Stomach smooth muscle (tissue), 2 donors: Measurements from ENCODE around the gene EXOC8.

Source experiments
- H3K27ac ChIP-seq: one replicate; pipeline ENCODE4 v1.7.0; 2013; ENCODE audit warnings: mild to moderate bottlenecking, low read length, inconsistent platforms
- H3K27me3 ChIP-seq, 2 donors: one replicate each; pipeline ENCODE4 v1.7.0; 2013; ENCODE audit warnings: low read length in 2 of 2; ENCODE audit not compliant: insufficient read depth in 2 of 2, control insufficient read depth in 1 of 2
- H3K36me3 ChIP-seq, 2 donors: one replicate each; pipeline ENCODE4 v1.7.0; 2013; ENCODE audit warnings: low read length in 2 of 2; ENCODE audit not compliant: control insufficient read depth in 2 of 2, insufficient read depth in 2 of 2
- H3K4me1 ChIP-seq: one replicate; pipeline ENCODE4 v1.7.0; 2013; ENCODE audit warnings: low read length; ENCODE audit not compliant: control insufficient read depth, insufficient read depth
- H3K4me3 ChIP-seq, 2 donors: one replicate each; pipeline ENCODE4 v1.7.0; 2013; ENCODE audit warnings: low read length in 2 of 2
- H3K9ac ChIP-seq, 2 donors: one replicate each; pipeline ENCODE4 v1.7.0; 2013; ENCODE audit warnings: low read length in 2 of 2, mild to moderate bottlenecking in 1 of 2
- H3K9me3 ChIP-seq, 2 donors: one replicate each; pipeline ENCODE4 v1.7.0; 2013; ENCODE audit warnings: low read length in 2 of 2; ENCODE audit not compliant: control insufficient read depth in 2 of 2
- donor health status: healthy.
- donor health status: Pancreatic carcinoma.

Gene EXOC8

DNA sequence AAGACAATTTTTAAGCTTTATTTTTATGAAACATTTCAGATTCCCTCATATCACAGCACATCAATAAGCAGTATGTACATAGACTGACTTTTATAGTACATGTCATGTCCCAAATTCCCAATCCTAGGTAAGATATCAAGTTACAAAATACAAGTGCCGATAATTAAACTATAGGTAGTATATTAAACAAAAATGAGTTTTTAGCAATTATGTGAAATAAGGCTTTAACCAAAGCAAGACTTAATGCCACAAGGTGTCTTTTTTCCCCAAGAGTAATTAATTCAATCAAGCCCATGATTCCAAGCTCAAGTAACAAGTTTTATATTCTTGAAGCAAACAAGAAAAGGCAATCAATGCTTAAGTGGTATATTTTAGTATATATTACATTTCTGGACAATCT lies 4.9 kb downstream of the EXOC8 start:
- H3K27ac ChIP-seq: no peak overlapping the region

DNA sequence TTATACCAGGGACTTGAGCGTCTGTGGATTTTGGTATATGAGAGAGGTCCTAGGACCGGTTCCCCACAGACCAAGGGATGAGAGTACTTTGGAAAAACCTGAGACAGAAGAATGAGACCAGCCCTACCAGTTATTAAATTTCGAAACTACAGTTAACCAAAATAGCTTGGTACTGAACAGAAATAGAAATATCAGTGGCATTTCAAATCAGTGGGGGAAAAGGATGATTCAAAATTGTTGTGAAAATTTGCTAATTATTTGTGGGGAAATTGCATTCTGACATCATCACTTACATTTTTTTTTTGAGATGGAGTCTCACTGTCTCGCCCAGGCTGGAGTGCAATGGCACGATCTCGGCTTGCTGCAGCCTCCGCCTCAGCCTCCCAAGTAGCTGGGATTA lies 8.2 kb downstream of the EXOC8 start:
- Histone ChIP-seq H3K4me3 (no peak overlapping the region), H3K9me3 (no peaks in the 10 kb centered on the region), H3K4me1 (peaks cover 3% of the 10 kb centered on the region), H3K27me3 (no peaks in the 10 kb centered on the region), H3K9ac (no peak overlapping the region), H3K27ac (no peak overlapping the region), H3K36me3 (no peaks in the 10 kb centered on the region)

More for the DNA sequence above, 4.9 kb downstream of the EXOC8 start:
- Histone ChIP-seq H3K36me3 (no peaks in the 10 kb centered on the region), H3K9ac (no peak overlapping the region), H3K9me3 (no peaks in the 10 kb centered on the region), H3K4me1 (peaks cover 23% of the 10 kb centered on the region), H3K27me3 (no peaks in the 10 kb centered on the region), H3K4me3 (no peak overlapping the region)

DNA sequence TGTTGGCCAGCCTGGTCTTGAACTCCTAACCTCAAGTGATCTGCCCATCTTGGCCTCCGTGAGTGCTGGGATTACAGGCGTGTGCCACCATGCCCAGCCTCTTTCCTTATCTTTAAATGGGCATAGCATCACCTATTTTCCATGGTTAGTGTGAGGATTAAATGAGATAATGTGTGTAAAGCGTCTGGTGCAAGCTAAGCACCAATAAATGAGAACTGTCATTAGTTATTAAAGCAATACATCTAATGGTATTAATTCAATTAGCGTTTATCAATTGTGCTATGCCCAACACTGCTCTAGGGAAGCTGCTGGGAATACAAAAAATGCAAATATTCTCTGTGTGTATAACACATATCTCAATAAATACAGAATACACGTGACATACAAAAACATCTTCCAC lies 10.0 kb downstream of the EXOC8 start:
- Histone ChIP-seq H3K4me1 (no peaks in the 10 kb centered on the region), H3K4me3 (no peak overlapping the region), H3K27me3 (no peaks in the 10 kb centered on the region), H3K36me3 (no peaks in the 10 kb centered on the region), H3K9me3 (no peaks in the 10 kb centered on the region), H3K9ac (no peak overlapping the region), H3K27ac (no peak overlapping the region)

DNA sequence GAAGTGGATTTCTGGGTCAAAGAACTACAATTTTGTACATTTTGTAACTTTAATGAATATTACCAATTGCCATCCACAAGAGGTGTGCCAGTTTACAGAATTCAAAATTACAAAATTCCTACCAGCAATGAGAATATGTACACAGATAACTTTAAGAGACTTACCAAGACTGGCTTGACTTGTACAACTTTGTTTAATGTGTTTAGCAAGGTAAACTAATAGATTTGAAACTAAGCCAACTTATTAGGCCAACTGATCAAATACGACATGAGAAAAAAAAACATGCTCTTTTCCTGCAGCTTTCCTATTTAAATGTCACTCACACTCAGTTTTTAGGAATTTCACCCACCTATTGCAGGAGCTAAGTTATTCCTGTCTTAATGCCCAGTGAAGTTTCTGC lies 11.4 kb downstream of the EXOC8 start:
- no peaks in the 10 kb centered on the region for H3K27me3 ChIP-seq
- no peaks in the 10 kb centered on the region for H3K4me1 ChIP-seq
- H3K36me3 ChIP-seq: no peaks in the 10 kb centered on the region
- H3K27ac ChIP-seq: no peak overlapping the region
- no peak overlapping the region for H3K4me3 ChIP-seq
- H3K9me3 ChIP-seq: no peaks in the 10 kb centered on the region
- H3K9ac ChIP-seq: no peak overlapping the region

DNA sequence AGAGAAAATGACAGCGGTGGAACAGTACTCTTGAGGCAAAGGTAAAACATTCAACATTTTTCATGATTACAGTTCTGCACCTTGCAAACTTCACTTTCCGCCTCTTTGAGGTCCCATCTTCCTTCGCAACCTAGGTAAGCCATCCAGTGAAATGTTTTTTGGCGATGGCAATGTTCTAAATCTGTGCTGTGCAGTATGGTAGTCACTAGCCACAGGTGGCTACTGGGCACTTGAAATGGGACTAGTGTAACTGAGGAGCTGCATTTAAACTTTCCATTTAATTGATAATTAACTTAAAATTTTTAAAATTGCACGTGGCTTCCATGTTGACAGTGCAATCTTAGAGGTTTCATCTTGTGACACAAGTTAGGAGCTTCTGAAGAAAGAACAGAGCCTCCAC lies 13.0 kb downstream of the EXOC8 start:
- H3K9me3 ChIP-seq: no peaks in the 10 kb centered on the region

DNA sequence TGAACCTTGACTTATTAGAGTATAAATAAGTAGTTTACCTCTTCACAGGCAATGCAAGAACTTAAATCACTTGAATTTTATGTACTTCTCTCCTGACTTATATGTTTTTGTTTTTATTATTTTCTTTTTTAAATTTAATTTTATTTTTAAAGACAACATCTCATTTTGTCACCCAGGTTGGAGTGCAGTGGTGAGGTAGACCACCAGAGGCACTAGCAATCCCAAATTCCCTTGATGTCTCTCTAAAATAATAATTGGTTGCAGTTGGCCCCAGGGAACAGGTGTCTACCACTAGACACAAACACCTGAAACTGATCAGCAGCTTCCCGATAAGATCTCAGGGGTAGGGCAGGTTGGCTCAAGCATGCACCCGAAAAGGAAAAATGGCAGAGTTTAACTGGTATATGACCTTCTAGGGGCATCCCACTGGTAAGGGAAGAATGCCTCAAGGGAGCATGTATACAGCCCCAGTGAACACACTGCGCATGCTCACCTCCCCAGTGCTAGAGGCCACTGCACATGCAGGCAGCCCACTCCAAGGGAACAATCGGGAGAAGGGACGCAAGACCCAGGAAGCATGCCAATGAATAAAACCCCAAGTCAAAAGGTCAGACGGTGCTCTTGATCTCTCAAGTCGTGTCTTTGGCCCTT lies 14.6 kb downstream of the EXOC8 start:
- Histone ChIP-seq H3K27ac (no peak overlapping the region), H3K27me3 (no peaks in the 10 kb centered on the region), H3K36me3 (no peaks in the 10 kb centered on the region), H3K9me3 (no peaks in the 10 kb centered on the region), H3K4me3 (no peak overlapping the region), H3K4me1 (no peaks in the 10 kb centered on the region), H3K9ac (no peak overlapping the region)

More for the DNA sequence above, 13.0 kb downstream of the EXOC8 start:
- no peak overlapping the region for H3K4me3 ChIP-seq
- no peaks in the 10 kb centered on the region for H3K4me1 ChIP-seq
- H3K27me3 ChIP-seq: no peaks in the 10 kb centered on the region
- no peak overlapping the region for H3K27ac ChIP-seq
- no peak overlapping the region for H3K9ac ChIP-seq
- no peaks in the 10 kb centered on the region for H3K36me3 ChIP-seq

DNA sequence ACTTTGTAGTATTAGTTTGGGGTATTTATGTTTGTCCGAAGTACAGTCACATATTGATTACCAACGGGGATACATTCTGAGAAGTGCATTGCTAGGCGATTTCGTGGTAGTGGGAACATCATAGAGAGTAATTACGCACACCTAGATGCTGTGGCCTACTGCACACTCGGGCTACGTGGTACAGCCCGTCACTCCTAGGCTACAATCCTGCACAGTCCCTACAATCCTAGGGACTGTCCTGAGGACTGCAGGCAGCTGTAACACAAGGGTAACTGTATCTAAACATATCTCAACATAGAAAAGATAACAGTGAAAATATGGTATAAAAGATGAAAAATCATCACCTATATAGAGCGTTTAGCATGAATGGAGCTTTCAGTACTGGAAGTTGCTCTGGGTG lies 18.6 kb downstream of the EXOC8 start:
- H3K36me3 ChIP-seq: no peaks in the 10 kb centered on the region
- no peaks in the 10 kb centered on the region for H3K27me3 ChIP-seq
- no peaks in the 10 kb centered on the region for H3K9me3 ChIP-seq
- no peak overlapping the region for H3K9ac ChIP-seq
- H3K4me3 ChIP-seq: no peak overlapping the region
- H3K27ac ChIP-seq: no peak overlapping the region
- H3K4me1 ChIP-seq: no peaks in the 10 kb centered on the region

DNA sequence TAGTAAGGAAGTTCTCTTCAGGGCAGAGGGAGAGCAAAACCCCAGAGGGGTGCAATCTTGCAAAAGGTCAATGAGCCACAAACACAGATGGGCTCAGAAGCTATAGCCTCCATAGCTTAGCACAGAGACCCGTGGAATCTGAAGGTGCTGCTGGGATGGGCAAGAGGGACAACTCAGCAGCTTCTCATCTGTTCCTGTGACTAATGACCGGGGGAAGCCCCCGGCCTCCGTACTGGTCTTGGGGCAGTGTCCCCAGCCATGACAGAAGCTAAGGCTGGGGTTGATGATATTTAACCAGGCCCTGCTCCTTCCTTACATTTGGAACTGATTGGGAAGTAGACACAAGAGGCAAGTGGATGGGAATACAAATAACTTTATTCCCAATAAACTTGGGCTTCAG lies 19.1 kb downstream of the EXOC8 start:
- H3K4me1 ChIP-seq: no peaks in the 10 kb centered on the region
- H3K27ac ChIP-seq: no peak overlapping the region
- H3K36me3 ChIP-seq: no peaks in the 10 kb centered on the region
- H3K27me3 ChIP-seq: no peaks in the 10 kb centered on the region
- H3K9me3 ChIP-seq: no peaks in the 10 kb centered on the region
- H3K9ac ChIP-seq: no peak overlapping the region
- H3K4me3 ChIP-seq: no peak overlapping the region

DNA sequence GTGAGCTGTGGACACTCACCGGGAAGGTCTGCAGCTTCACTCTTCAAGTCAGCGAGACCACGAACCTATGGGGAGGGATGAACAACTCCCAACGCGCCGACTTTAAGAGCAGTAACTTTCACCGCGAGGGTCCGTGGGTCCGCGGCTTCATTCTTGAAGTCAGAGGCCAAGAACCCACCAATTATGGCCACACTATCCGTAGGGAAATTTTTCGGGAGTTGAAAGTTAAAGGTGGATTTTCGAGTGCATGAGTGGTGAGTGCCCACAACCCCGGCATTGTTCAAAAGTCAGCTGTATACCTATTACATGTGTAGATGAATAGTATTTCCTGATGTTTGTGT lies 19.7 kb downstream of the EXOC8 start:
- H3K9ac ChIP-seq: no peak overlapping the region
- no peaks in the 10 kb centered on the region for H3K27me3 ChIP-seq
- H3K9me3 ChIP-seq: no peaks in the 10 kb centered on the region
- H3K4me1 ChIP-seq: no peaks in the 10 kb centered on the region
- no peak overlapping the region for H3K27ac ChIP-seq
- no peaks in the 10 kb centered on the region for H3K36me3 ChIP-seq
- H3K4me3 ChIP-seq: no peak overlapping the region

DNA sequence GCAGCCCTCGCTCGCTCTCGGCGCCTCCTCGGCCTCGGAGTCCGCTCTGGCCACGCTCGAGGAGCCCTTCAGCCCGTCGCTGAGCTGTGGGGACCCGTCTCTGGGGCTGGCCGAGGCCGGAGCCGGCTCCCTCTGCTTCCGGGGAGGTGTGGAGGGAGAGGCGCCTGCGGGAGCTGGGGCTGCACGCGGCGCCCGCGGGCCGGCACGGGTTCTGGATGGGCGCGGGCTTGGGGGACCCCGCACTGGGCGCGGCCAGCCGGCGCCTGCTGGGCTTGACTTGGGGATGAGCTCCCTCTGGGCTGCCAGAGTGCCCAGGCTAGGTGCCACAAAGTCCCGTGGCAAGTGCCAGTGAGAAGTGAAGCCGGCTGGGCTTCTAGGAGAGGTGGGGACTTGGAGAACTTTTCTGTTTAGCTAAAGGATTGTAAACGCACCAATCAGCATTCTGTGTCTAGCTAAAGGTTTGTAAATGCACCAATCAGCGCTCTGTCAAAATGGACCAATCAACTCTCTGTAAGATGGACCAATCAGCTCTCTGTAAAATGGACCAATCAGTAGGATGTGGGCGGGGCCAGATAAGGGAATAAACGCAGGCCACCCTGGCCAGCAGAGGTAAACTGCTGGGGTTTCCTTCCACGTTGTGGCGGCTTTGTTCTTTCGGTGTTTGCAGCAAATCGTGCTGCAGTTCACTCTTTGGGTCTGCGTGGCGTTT lies 20.2 kb downstream of the EXOC8 start:
- no peaks in the 10 kb centered on the region for H3K27me3 ChIP-seq
- H3K9me3 ChIP-seq: no peaks in the 10 kb centered on the region

DNA sequence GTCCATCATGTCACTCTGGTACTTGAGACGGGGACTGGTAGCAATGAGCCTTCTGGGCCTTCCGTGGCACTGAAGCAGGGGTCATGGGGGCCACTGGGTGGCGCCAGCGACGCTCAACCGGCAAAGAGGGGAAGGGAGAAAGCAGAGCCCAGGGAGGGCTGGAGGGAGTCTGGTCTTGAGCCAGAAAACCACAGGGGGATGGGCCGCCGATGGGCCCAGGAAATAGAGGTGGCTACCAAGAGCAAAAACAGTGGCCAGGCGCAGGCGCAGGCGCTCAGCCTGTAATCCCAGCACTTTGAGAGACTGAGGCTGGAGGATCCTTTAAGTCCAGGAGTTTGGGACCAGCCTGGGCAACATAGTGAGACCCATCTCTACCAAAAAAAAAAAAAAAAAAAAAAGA lies 21.8 kb downstream of the EXOC8 start:
- Histone ChIP-seq H3K27me3 (no peaks in the 10 kb centered on the region), H3K9me3 (no peaks in the 10 kb centered on the region), H3K9ac (no peak overlapping the region), H3K36me3 (no peaks in the 10 kb centered on the region), H3K4me3 (no peak overlapping the region), H3K4me1 (no peaks in the 10 kb centered on the region), H3K27ac (no peak overlapping the region)

More for the DNA sequence above, 20.2 kb downstream of the EXOC8 start:
- Histone ChIP-seq H3K4me1 (no peaks in the 10 kb centered on the region), H3K36me3 (no peaks in the 10 kb centered on the region), H3K27ac (no peak overlapping the region), H3K9ac (no peak overlapping the region), H3K4me3 (no peak overlapping the region)
